Right ventricle myocardium superior (tissue), 1 donor: ENCODE measurements around the gene USP40. TPM values are rescaled to one million over a fixed set of nuclear protein-coding genes. Genes with fewer than 3 reads are reported as not detected.
"Not testable (repeated sequence)": the region's sequence is repeated elsewhere in the genome, so short reads cannot be mapped to it uniquely, and the experiment has no call there.

Experiments used
- ATAC-seq: fragments of 200-7000 bp; cut with Tn5 transposase; one replicate; pipeline ENCODE4 v1.9.1; 2020; ENCODE audit warnings: mild to moderate bottlenecking; ENCODE audit not compliant: poor library complexity
- DNase-seq: peaks from one replicate; pipeline ENCODE4 v3.0.0-alpha.2; 2020
- intact Hi-C: fragments of 100-400 bp; cut with DNase I; formaldehyde crosslinking; loops from one replicate; pipeline ENCODE4 v1.11.2; 2022
- long read RNA-seq: library from polyadenylated mRNA; unstranded; transcript quantifications from one replicate; pipeline ENCODE4 v2.0.0, GENCODE V29; 2021
- total RNA-seq: library from RNA; stranded (reverse); fragmentation: NEBNext Ultra II Directional; extraction: Animal tissue kit (Norgen Biotek cat#: 25700); gene quantifications from one replicate; pipeline ENCODE4 v1.2.1, GENCODE V29; 2021
- donor health status: DM: no; HTN: yes; CAD: no; lungs with severe emphysema.

USP40 gene
- 18.0 TPM for total RNA-seq
- long read RNA-seq, partial matches to known transcripts, result 4 of 21 reads
- long read RNA-seq, other reads (novel, unspliced or antisense), result 16 of 21 reads

GRCh38 chr2:233566141-233566956, at the start of gene USP40:
USP40 (minus strand) TSS chr2:233566782; CDS start chr2:233565554, 1,228 bp downstream.
- DNase-seq (peak; percentile 93), ATAC-seq (peak; percentile 99)
- intact Hi-C loops, result no loop called here

GRCh38 chr2:233611284-233611683, 44.7 kb upstream of the USP40 start:
- intact Hi-C loops, result no loop called here
- no peak for ATAC-seq

GRCh38 chr2:233605680-233606079, 39.1 kb upstream of the USP40 start:
- ATAC-seq, result no peak
- intact Hi-C loops, result no loop called here

More at GRCh38 chr2:233611284-233611683, 44.7 kb upstream of the USP40 start:
- DNase-seq, result no peak

GRCh38 chr2:233604826-233605225, 38.2 kb upstream of the USP40 start:
- no peak for ATAC-seq
- DNase-seq, result no peak
- intact Hi-C loops, result no loop called here

More at GRCh38 chr2:233605680-233606079, 39.1 kb upstream of the USP40 start:
- DNase-seq, result no peak

- no peak for DNase-seq
- intact Hi-C loops, result no loop called here
- ATAC-seq, result no peak
These were observed 36.9 kb upstream of the USP40 start for GRCh38 chr2:233603520-233603919.

- intact Hi-C loops, result no loop called here
- DNase-seq (no peak), ATAC-seq (no peak)
These were observed 35.5 kb upstream of the USP40 start for GRCh38 chr2:233602076-233602475.

- intact Hi-C loops, result no loop called here
- no peak for ATAC-seq
- no peak for DNase-seq
These were observed 33.8 kb upstream of the USP40 start for GRCh38 chr2:233600386-233600785.

- intact Hi-C loops, result no loop called here
- no peak for ATAC-seq
These were observed 32.4 kb upstream of the USP40 start for GRCh38 chr2:233598952-233599351.

GRCh38 chr2:233597522-233597921, 30.9 kb upstream of the USP40 start:
- DNase-seq (no peak), ATAC-seq (no peak)
- intact Hi-C loops, result no loop called here

More at GRCh38 chr2:233598952-233599351, 32.4 kb upstream of the USP40 start:
- DNase-seq, result no peak

GRCh38 chr2:233593201-233593600, 26.6 kb upstream of the USP40 start:
- DNase-seq, result no peak
- no peak for ATAC-seq
- intact Hi-C loops, result no loop called here

- ATAC-seq, intact Hi-C loops, DNase-seq: not testable (repeated sequence)
These were observed 26.1 kb upstream of the USP40 start for GRCh38 chr2:233592706-233593105.

GRCh38 chr2:233588400-233588799, 21.8 kb upstream of the USP40 start:
- intact Hi-C loops, result no loop called here
- no peak for DNase-seq
- ATAC-seq, result no peak

GRCh38 chr2:233584210-233584609, 17.6 kb upstream of the USP40 start:
- intact Hi-C loops, result no loop called here
- ATAC-seq (no peak), DNase-seq (no peak)

- ATAC-seq, intact Hi-C loops: not testable (repeated sequence)
These were observed 16.8 kb upstream of the USP40 start for GRCh38 chr2:233583217-233583965.

GRCh38 chr2:233577341-233577740, 10.8 kb upstream of the USP40 start:
- intact Hi-C loops, DNase-seq, ATAC-seq: not testable (repeated sequence)

More at GRCh38 chr2:233583217-233583965, 16.8 kb upstream of the USP40 start:
- DNase-seq, result not testable (repeated sequence)

GRCh38 chr2:233572468-233572867, 5.9 kb upstream of the USP40 start:
- ATAC-seq (no peak), DNase-seq (no peak)
- intact Hi-C loops, result no loop called here

GRCh38 chr2:233571462-233571861, 4.9 kb upstream of the USP40 start:
- intact Hi-C loops, result no loop called here
- ATAC-seq (no peak), DNase-seq (no peak)

- intact Hi-C loops, result no loop called here
- DNase-seq (no peak), ATAC-seq (no peak)
These were observed 4.4 kb upstream of the USP40 start for GRCh38 chr2:233571001-233571400.

- no peak for DNase-seq
- no peak for ATAC-seq
- intact Hi-C loops, result no loop called here
These were observed 869 bp downstream of the USP40 start for GRCh38 chr2:233565685-233566140.
